ENCODE data around the gene TET2. TPM values are rescaled to one million over a fixed set of nuclear protein-coding genes. Genes with fewer than 3 reads are reported as not detected.

The TET2 gene
- total RNA-seq, 1 experiment from 2014 or later, result 3.4 TPM

GRCh38 chr4:105179539-105180401 lies 33.1 kb downstream of the TET2 start (continued):
- TF ChIP-seq TP53 (CRISPR knock-in tag; IDR thresholded peaks at IDR 0.05) (no peak), ZNF423 (CRISPR knock-in tag; IDR thresholded peaks at IDR 0.05) (no peak), NR3C1 (CRISPR knock-in tag; conservative IDR thresholded peaks at IDR 0.05; ENCODE audit: low read depth) (no peak), HMGXB4 (CRISPR knock-in tag; IDR thresholded peaks at IDR 0.05) (no peak), FOXP4 (CRISPR knock-in tag; IDR thresholded peaks at IDR 0.05) (no peak), IRF2 (CRISPR knock-in tag; IDR thresholded peaks at IDR 0.05; ENCODE audit: borderline replicate concordance, low read depth) (no peak), SMAD4 (CRISPR knock-in tag; IDR thresholded peaks at IDR 0.05) (no peak), HMGA2 (CRISPR knock-in tag; IDR thresholded peaks at IDR 0.05) (no peak)

GRCh38 chr4:105181259-105181658 lies 34.6 kb downstream of the TET2 start:
- no peak overlapping the region for H3K4me3 Mint-ChIP-seq
- CTCF ChIA-PET, result no interaction called here
- ATAC-seq (no peak), DNase-seq (ENCODE audit: low spot score) (no peak)
- no peak overlapping the region for H3K27ac Mint-ChIP-seq
- no peaks in the 10 kb centered on the region for H3K27me3 Mint-ChIP-seq (ENCODE audit: low read depth)
- no peaks in the 10 kb centered on the region for H3K36me3 Mint-ChIP-seq
- H3K9me3 Mint-ChIP-seq, result no peaks in the 10 kb centered on the region
- POLR2A ChIA-PET, result no interaction called here
- peaks cover 2% of the 10 kb centered on the region; the same call in 1 of the 2 replicates for H3K4me1 Mint-ChIP-seq
- TF ChIP-seq ZNF416 (CRISPR knock-in tag; IDR thresholded peaks at IDR 0.05), result no peak
- no peak for TF ChIP-seq CDX4 (CRISPR knock-in tag; IDR thresholded peaks at IDR 0.05; ENCODE audit: borderline replicate concordance)
- no peak for TF ChIP-seq ZSCAN18 (CRISPR knock-in tag; IDR thresholded peaks at IDR 0.05)
- TF ChIP-seq AFF4 (CRISPR knock-in tag; IDR thresholded peaks at IDR 0.05; ENCODE audit: borderline replicate concordance), result no peak
- TF ChIP-seq IRF2 (CRISPR knock-in tag; IDR thresholded peaks at IDR 0.05; ENCODE audit: borderline replicate concordance, low read depth), result no peak
- TF ChIP-seq STAT6 (CRISPR knock-in tag; conservative IDR thresholded peaks at IDR 0.05; ENCODE audit: low read depth), result no peak
- TF ChIP-seq ZNF138 (CRISPR knock-in tag; conservative IDR thresholded peaks at IDR 0.05), result no peak
- no peak for TF ChIP-seq USF2 (CRISPR knock-in tag; IDR thresholded peaks at IDR 0.05)
- TF ChIP-seq MLX (CRISPR knock-in tag; IDR thresholded peaks at IDR 0.05), result no peak
- TF ChIP-seq ZMAT4 (CRISPR knock-in tag; IDR thresholded peaks at IDR 0.05), result no peak
- no peak for TF ChIP-seq PREB (CRISPR knock-in tag; IDR thresholded peaks at IDR 0.05; ENCODE audit: borderline replicate concordance)

All from WTC11 (cell line).